GM19452 (cell line): Measurements from ENCODE around the gene GRIN3A.

ENCODE experiments used
- ATAC-seq: cut with Tn5 transposase; IDR thresholded peaks from one replicate; pipeline ENCODE4 v1.9.1; 2021; ENCODE audit not compliant: unreplicated experiment

Gene GRIN3A

DNA sequence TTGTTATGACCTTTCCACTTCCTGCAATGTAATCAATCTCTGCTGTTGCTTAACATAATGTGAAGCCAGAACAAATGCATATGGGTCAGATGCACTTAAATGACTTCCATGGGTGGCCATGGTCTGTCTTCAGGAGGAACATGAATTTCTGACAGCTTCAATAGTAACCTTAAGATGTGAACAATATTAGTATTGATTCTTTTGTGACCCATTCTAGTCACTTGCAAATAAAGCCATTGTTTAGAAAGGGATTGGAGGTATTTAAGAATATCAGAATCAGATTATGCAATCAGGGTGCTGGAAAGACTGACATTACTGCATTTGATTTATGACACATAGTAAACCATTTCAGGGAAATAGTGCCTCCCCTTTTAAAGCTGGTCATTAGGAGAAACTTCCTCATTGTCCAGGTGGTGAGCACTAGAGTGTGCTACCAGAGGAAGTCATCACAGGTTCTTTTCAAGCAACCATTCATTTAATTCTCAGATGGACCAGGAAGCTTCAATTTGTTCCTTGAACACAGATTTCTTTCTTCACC is 32.1 kb downstream of the GRIN3A start:
- ATAC-seq, result no peak

DNA sequence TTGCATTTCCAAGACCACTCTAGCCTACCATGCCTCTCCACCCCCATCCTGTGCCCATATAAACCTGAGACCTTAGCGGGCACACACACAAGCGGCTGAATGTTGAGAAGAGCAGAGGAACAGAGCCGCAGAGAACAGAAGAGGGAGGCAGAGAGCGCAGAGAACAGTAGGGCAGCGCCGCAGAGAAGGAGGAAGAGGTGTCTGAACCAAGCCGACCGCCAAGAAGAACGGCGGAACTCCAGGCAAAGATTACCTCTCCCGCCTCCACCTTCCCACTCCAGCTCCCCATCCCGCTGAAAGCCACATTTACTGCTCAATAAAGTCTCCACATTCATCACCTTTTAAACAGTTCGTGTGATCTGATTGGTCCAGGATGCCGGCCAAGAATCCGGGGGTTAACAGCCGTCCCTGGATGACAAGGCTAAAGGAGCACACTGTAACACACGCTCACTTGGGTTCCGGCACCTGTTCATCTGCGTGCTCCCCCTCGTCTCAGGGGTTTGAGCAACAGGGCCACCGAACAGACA is 33.2 kb downstream of the GRIN3A start:
- ATAC-seq, result peak; percentile 55

DNA sequence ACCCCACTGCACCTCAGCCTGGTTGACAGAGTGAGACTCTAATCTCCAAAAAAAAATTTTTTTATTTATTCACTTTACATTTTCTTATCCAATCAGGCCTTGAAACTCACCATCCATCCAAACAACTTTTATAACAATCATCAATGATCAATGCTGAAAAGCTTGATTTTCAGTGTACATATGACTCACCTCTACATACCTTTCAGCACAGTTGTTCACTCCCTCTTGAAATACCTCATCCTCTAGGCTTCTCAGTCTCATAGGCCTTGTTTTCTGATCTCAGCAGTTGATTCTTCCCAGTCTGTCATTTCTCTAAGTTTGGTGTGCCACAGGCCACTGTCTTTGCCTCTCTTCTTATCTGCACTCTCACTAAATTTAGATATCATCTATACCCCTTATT is 36.2 kb downstream of the GRIN3A start:
- ATAC-seq, result no peak

DNA sequence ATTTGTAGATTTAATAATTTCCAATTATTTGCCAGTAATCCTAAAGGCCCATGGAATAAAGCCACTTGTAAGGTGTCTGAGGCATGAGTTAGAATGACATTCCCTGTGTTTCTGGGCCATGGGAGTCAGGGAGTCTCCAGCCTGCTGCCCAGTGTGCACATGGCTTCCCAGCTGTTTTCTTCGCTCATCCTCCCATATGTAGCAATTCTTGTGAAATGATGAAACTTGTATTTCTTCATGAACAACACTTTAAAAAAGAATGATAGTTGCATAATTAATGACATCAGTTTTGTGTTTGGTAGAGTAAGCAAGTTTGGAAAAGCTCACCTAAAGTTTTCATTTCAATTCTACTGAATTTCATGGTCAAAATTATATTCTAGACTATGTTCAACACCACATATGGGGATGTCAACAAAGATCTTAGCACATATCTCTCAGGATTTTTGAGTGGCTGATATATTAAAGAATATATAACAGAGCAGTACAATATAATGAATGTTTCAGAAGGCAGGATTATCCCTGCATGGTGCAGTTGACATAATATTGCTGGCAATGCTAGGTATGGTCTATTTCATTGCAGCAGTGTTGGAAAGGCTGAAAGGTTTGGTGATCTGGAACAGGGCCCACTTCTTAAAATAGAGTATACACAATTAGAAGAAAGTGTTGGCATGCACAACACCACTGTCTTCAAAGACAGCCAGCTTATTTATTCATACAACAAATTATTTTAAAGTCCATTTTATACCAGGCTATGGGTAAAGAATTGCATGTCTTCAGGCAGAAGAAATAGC is 44.7 kb downstream of the GRIN3A start:
- ATAC-seq, result no peak

DNA sequence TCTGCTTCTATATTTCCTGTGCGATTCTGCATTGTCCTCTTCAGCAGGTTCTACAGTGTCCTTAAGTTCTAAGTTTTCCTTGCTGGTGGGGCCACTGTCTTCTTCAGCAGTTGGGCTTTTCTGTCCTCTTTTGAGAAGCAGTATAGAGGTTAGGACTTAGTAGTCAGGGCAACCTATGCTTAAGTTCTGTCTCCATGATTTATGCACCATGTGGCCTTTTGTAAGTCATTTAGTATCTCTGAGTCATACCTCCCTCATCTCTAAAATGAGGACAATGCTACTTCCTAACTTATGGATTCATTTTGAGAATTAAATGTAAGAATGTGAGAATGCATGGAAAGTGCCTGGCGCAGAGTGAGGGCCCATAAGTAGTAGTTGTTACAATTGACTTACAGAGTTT is 46.8 kb downstream of the GRIN3A start:
- ATAC-seq, result no peak

DNA sequence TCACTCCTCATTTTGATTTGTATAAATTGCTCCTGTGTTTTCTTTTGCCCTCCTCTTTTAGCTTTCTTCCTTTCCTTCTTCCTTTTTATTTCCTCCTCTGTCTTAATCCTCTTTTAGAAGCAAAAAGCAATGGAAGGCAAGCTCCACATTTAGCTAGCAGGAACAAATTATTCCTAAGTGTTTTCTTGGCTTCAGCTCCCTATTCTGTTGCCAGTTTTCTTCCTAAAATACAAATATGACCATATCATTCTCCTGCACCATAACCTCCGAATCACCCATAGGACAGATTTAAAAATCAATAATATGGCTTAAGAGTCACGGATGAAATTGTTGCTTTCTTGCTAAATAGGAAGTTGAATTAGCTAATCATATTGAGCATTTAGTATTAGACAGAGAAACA is 49.4 kb downstream of the GRIN3A start:
- no peak for ATAC-seq

DNA sequence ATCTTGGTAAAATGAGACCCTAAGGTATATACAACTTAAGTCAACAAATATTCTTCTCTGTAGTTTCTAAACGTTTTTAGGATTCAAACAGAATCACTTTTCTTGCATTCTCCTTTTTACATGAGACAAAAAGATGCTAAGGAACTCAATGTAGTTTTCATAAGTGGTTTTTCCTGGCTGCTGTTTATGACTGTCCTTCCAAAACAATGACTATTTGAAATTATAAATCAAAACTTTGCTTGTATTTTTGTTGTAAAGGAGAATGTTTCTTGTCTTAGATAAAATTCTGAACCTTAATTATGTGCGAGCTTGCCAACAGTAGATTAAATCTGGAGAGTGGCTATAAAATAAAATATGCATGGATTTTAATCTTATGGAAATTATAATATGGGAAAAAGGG is 53.8 kb downstream of the GRIN3A start:
- no peak for ATAC-seq

DNA sequence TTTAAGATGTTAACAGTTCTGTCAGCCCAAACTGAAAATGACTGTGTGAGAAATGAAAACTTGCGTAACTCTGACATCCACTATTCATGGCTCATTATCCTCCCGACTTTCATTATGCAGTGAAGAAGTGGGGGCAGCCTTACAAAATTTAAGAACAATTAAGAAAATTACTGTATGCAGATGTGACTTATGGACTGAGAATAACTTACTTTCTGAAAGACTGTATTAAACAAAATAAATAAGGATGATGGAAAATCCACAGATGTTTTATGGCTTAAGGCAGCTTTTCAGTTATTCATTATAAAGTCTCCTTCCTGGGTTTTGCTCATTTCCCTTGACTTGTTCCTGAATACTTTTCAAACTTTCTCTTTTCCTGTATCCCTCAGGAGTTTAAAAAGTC is 55.2 kb downstream of the GRIN3A start:
- ATAC-seq, result no peak

DNA sequence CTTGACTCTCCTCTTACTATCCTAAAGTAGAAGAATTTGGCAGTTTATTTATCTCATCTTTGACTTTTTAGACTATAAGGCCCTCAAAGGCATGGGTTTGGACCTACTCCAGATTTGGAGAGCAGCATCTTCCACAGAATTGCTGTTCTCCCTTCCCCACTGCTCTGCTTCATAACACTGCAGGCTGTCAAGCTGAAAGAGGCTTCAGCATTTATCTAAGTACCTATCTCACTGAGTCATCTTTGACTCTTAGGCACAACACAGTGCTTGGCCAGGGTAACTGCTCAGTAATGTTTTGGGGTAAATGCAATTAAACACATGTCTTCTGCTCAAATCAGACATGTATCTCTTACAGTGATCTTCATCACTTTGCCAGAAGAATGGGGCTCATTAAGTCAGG is 60.6 kb downstream of the GRIN3A start:
- ATAC-seq, result no peak

DNA sequence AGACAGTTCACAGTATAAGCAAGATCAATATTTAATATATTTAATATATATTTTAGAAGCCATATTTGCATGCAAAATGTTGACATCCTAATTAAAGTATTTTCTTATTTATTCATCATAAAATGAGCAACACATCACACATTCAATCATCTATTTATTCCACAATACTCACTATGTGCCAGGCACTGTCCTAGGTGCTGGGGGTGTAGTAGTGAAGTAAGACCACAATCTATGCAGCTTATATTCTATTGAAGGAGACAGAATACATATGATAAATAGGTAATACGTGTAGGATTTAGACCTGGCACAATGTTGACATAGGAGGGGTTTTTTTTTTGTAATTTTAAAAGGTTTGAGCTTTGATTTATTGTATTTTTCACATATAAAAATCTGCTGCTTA is 63.1 kb downstream of the GRIN3A start:
- ATAC-seq, result no peak

DNA sequence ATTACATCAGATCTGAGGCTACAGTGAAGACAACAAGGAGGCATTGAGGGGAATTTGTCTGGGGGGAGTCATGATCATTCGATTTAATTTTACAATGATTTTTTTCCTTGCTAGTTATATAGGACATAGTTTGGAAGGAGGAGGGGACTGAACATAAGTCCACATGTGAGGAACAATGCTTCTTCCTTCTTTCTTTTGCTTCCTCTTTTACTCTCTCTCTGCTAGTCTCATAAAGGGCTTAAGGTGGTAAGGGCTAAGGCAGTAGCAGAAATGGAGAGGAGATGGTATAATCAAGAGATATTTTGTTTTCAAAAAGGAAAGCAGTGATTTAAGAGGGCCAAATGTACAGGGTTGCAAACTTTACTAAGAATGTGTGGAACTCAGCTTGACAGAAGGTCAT is 64.3 kb downstream of the GRIN3A start:
- ATAC-seq, result no peak

DNA sequence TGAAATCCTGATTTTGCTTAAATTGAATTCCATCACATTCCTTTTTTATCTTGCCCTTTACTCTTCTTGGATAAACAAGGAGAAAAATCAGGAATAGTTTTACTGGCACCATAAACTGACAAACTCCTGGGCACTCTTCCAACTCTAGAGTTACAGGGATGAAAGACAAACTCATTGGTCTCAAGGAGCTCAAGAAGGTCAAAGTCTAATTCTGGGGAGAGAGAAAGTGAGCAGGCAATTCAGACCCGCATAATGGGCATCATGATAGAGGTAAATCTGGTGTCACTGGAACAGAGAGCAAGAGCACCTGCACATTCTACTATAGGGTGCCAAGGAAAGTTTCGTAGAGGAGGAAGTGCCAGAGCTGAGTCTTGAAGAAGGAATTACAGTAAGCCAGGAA is 64.8 kb downstream of the GRIN3A start:
- ATAC-seq, result no peak

DNA sequence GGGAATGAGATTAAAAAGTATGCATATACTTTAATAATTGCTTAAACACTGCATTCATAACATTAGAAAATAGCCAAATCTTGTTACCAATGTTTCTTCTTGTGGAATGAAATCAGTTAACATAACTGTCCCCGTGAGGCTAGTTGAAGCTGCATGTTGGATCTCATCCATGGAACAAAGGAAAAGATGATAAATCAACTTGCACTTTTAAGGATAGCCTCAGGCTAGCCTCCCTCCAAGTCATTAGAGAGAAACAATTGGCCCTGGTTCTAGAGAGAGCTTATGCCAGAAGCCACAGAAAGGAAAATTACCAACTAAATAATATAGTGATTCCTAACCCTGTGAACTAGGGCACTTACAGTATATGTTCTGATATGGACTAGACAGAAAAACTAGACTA is 66.9 kb downstream of the GRIN3A start:
- ATAC-seq, result no peak

DNA sequence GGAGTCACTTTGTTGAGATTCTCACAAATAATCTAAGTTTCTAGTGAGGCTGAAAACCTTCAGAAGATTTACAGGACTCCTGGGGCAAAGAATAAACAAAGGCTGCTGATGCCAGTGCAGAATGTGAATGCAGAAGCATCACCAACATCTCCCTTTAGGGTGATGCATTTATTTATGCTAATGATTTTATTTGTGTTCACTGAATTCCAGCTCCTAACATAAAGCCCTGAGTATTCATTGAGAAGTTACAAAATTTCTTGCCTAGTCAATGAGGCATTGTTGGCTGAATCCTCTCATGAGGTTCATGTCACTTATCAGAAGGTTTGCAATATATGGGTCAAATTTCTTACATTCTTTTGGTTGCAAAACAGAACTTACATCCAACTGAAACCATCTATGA is 70.0 kb downstream of the GRIN3A start:
- no peak for ATAC-seq

DNA sequence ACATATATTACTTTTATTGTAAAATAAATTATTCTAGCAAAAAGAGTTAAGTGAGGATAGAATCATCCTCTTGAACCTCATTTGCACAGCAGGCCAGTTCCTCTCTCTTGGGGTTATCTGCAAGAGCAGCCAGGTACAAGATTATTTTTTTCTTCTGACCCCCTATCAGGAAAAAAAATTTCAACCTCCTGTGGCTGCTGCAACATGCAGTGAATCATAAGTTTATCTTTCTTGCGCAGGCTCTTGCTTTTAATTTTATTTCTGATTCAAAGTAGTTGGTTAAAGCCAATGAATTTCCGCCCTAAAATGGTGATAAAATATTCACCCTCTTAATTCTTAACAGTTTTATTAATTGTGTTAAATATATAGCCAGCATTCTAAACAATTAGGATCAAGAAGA is 74.0 kb downstream of the GRIN3A start:
- no peak for ATAC-seq

DNA sequence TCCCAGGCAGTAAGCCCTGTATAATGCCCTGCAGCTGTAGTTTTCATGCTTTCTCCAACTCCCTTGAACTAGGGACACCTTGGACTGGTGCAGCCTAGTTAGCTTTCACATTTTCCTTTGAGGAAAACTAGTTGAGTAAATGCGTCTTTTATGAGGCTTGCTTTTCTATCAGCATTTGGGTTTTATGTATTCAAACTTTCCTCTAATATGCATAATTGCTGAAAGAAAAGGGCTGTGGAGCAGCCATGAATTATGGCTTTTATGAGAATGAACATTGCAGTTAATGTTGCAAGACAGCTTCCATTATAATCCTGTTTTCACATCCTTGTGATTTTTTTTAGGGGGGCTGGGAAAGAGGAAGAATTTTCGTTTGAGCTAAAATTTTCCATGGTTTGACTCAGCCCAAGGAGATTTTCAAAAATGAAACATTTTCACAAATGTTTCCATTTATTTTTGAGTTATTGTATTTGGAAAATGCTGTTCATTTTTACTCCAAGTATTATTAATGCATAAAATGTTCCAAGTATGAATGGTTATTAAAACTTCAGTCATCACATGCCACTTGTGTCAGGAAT is 85.8 kb downstream of the GRIN3A start:
- ATAC-seq, result no peak

DNA sequence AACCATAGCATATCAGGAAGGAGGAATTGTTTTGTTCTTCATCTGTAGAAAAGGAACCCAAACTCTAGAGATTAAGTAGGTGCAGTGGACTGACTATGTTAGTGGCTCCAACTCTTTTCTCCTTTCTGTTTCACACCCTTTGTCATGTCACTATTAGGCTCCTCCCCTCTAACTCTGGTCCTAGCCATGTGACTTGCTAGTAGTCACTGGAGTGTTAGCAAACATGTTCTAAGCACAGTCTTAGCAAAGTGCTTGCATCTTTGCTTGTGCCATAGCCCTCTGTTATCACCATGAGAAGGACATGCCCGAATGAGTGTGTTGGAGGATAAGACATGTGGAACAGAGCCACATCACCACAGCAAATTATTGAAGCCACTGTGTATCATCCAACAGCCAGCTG is 88.3 kb downstream of the GRIN3A start:
- ATAC-seq, result no peak

DNA sequence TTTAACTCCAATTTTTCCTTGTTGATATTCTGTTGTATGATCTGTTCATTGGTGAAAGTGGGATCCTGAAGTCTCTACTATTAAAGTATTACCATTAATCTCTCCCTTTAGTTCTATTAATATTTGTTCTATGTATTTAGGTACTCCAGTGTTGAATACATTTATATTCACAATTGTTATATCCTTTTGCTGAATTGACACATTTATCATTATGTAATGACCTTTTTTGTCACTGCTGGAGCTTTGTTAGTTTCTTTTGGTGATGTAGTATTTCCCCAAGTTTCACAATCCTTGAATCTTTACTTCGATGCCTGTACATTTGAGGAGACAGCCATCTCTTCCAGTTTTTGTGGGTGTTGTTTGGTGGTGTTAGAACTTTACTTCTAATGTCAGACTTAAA is 90.0 kb downstream of the GRIN3A start:
- no peak for ATAC-seq

DNA sequence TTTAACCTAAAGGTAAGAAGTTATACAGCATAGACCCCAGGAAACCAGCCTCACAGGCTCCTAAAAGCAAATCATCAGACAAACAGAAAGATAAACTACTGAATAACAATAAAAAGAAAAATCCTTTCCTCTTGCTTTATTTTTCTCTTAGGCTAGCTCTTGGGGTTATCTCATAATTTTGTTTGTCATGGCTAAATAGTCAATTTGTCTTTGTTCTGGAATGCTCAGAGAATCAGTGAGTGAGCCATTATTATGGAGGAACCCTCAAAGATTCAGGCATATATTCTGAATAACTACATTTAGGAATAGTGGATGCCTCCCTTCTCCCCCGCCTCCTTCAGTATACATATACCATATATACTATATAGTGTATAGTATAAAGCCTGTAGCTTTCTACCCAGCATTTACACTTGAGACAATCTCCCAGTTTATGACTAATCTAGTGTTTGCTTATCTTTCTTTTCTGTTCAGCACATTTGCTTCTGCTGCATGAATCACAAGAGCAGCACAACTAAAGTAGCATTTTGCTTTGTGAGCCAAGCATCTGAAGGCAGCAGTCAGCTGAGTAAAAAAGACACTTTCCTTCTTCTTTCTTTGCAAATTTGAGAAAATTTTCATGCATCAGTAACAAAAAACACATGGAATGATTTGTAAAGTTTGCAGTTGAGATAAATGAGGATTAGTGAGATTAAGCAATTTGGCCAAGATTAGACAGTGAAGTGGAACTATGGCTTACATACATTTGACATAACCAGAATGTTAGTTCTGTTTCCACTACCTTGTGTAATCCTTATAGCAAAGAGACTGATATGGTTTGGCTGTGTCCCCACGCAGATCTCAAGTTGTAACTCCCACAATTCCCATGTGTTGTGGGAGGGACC is 98.4 kb downstream of the GRIN3A start:
- no peak for ATAC-seq

DNA sequence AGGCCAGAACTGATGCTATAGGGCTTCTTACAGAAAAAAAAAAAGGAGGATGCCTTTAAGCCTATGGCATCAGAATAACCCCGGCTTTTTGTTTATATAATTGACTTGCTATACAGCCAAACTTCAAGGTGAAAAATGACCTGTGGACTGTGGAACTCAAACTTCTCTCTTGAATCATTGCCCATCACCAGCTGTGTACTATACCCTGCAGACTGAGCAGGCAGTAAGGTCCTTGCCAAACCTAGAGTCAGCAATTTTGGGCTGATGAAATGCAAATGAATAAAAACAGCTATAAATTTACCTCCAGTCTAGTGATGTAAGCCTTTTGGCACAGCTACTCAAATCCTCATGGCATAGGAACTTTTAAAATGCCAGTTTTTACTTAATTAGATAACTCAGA is 99.1 kb downstream of the GRIN3A start:
- ATAC-seq, result no peak

DNA sequence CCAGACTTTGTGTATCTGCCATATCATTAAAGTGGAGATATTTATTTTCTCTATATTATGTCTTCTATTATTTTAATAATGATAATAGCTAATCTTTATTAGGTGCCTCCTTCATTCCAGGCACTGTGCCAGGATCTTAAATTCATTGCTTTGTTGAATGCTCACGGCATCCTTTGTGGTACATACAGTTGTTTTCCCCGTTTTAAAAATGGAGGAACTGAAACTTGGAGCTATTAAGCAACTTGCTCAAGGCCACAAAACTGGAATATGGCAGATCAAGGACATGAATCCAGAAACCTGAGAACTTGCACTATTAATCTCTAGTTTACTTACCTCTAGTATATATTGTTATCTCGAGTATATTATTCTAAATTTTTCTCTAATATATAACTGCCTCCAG is 102.2 kb downstream of the GRIN3A start:
- ATAC-seq, result no peak

DNA sequence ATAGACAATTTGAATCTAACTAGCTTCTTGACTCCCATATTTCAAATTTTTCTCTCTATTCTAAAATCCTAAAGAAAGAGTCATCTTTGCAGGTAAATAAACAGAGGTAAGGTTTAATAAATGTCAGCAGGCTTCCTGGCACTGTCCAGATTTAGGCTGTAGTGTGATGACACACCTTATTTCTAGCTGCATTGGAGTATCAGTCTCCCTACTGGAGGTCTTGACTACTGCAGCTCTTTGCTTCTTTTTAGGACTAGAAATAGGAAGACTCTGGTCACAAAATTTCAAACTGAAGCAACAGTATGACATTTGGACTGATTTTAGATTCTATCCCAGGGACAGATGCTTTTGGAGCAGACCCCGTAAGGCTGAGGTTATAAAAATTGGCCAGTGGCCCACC is 103.0 kb downstream of the GRIN3A start:
- no peak for ATAC-seq
